Loucy (cell line): ENCODE measurements around the gene MACROD2.

Experiments
- H2AFZ ChIP-seq: fragments of 200-600 bp; sonication (generic); 2 replicates; pipeline ENCODE4 v1.6.0; 2016; ENCODE audit warnings: antibody characterized with exemption, mild to moderate bottlenecking, low read length, moderate library complexity
- H3F3A ChIP-seq: fragments of 200-600 bp; 2 replicates; pipeline ENCODE4 v1.6.0; 2016; ENCODE audit warnings: antibody characterized with exemption, low read depth, mild to moderate bottlenecking
- H3K27me3 ChIP-seq: fragments of 200-600 bp; sonication (generic); 2 replicates; pipeline ENCODE4 v1.6.1; 2014; ENCODE audit warnings: low read length, mild to moderate bottlenecking; ENCODE audit not compliant: insufficient read depth, poor library complexity, severe bottlenecking
- H3K36me3 ChIP-seq: fragments of 200-600 bp; sonication (generic); 2 replicates; pipeline ENCODE4 v1.6.1; 2016; ENCODE audit warnings: low read length; ENCODE audit not compliant: insufficient read depth
- H3K4me1 ChIP-seq: fragments of 200-600 bp; sonication (generic); 2 replicates; pipeline ENCODE4 v1.5.1; 2014; ENCODE audit warnings: low read length, mild to moderate bottlenecking; ENCODE audit not compliant: insufficient read depth, poor library complexity, severe bottlenecking
- H3K4me2 ChIP-seq: fragments of 200-600 bp; sonication (generic); 2 replicates; pipeline ENCODE4 v1.6.0; 2014; ENCODE audit warnings: antibody characterized with exemption, low read length, low read depth, mild to moderate bottlenecking; ENCODE audit not compliant: poor library complexity, severe bottlenecking
- H3K4me3 ChIP-seq: fragments of 200-600 bp; sonication (generic); 2 replicates; pipeline ENCODE4 v1.5.1; 2014; ENCODE audit warnings: low read length, mild to moderate bottlenecking, mixed read lengths; ENCODE audit not compliant: poor library complexity, severe bottlenecking
- H3K79me2 ChIP-seq: fragments of 200-600 bp; sonication (generic); 2 replicates; pipeline ENCODE4 v1.6.1; 2014; ENCODE audit warnings: low read length; ENCODE audit not compliant: insufficient read depth
- H3K9ac ChIP-seq: fragments of 200-600 bp; sonication (generic); 2 replicates; pipeline ENCODE4 v1.6.0; 2014; ENCODE audit warnings: mild to moderate bottlenecking, low read depth, low read length, moderate library complexity; ENCODE audit not compliant: poor library complexity, severe bottlenecking
- H3K9me2 ChIP-seq: fragments of 200-600 bp; sonication (generic); replicated peaks from 2 replicates; pipeline ENCODE4 v1.6.1; 2016; ENCODE audit warnings: low read depth, low read length, mixed read lengths
- H3K9me3 ChIP-seq: fragments of 200-600 bp; sonication (generic); 2 replicates; pipeline ENCODE4 v1.6.1; 2014; ENCODE audit warnings: mild to moderate bottlenecking, antibody characterized with exemption, low read length, low read depth; ENCODE audit not compliant: insufficient read depth
- H4K20me1 ChIP-seq: fragments of 200-600 bp; sonication (generic); 2 replicates; pipeline ENCODE4 v1.6.0; 2014; ENCODE audit warnings: antibody characterized with exemption, low read length, mild to moderate bottlenecking; ENCODE audit not compliant: insufficient read depth, poor library complexity, severe bottlenecking
- EZH2phosphoT487 ChIP-seq: fragments of 200-600 bp; IDR thresholded peaks from 2 replicates; pipeline ENCODE4 v1.6.1; 2018; ENCODE audit warnings: antibody characterized with exemption, mild to moderate bottlenecking, moderate library complexity, borderline replicate concordance
- TF ChIP-seq, protein P1 (sequence below): fragments of 200-600 bp; sonication (generic); conservative IDR thresholded peaks from 2 replicates; pipeline ENCODE4 v1.5.1; 2014; ENCODE audit warnings: mild to moderate bottlenecking, antibody characterized with exemption, low read length

Gene MACROD2

DNA sequence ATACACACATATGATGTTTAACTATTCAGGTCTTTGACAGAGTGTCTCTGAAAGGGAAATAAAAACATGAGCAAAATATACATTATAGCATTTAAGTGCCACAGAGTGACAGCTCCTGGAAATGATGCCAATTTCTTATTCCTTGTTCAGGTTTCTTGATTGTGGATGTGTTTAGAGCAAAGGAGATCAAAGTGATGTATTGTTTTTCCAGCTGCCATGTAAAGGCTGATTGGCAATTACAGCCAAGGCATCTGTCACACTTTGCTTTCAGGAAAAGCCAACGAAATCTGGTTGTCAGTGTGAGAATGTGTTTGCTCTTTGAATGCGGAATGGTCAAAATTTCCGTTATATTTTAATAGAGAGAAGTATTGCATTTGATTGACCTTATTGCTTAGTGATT is 689.9 kb downstream of the MACROD2 start:
- no peak overlapping the region for H3K4me2 ChIP-seq
- no peaks in the 10 kb centered on the region for H3K9me2 ChIP-seq
- H3K27me3 ChIP-seq, result no peaks in the 10 kb centered on the region
- no peaks in the 10 kb centered on the region for H4K20me1 ChIP-seq
- no peaks in the 10 kb centered on the region for H3K4me1 ChIP-seq
- no peaks in the 10 kb centered on the region for H3F3A ChIP-seq
- no peak overlapping the region for H2AFZ ChIP-seq
- 0 out of 2 replicates have a peak, but pooled peaks cover 5% of the 10 kb centered on the region for H3K9me3 ChIP-seq
- no peak overlapping the region for H3K4me3 ChIP-seq
- H3K36me3 ChIP-seq, result no peaks in the 10 kb centered on the region
- H3K79me2 ChIP-seq, result no peaks in the 10 kb centered on the region
- H3K9ac ChIP-seq, result no peak overlapping the region
- no peak for TF ChIP-seq EZH2phosphoT487
- TF ChIP-seq, protein P1, sequence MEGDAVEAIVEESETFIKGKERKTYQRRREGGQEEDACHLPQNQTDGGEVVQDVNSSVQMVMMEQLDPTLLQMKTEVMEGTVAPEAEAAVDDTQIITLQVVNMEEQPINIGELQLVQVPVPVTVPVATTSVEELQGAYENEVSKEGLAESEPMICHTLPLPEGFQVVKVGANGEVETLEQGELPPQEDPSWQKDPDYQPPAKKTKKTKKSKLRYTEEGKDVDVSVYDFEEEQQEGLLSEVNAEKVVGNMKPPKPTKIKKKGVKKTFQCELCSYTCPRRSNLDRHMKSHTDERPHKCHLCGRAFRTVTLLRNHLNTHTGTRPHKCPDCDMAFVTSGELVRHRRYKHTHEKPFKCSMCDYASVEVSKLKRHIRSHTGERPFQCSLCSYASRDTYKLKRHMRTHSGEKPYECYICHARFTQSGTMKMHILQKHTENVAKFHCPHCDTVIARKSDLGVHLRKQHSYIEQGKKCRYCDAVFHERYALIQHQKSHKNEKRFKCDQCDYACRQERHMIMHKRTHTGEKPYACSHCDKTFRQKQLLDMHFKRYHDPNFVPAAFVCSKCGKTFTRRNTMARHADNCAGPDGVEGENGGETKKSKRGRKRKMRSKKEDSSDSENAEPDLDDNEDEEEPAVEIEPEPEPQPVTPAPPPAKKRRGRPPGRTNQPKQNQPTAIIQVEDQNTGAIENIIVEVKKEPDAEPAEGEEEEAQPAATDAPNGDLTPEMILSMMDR, result no peak

DNA sequence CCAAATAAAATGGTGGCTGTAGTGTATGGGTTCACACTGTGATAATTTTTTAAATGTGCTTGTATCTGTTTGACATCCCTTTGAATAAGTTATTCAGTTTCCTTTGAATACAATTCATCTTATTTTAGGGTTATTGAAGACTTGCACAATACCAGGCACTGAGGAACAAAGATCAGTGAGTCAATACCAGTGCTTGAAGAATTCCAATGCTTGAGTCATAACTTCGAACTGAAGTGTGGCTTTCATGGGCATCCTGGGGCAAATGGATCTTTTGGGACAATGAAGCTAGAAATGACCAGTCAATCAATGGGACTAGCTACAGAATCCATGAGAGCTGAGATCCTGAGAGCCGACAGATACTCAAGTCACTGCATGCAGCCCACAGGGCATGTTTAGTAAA is 692.0 kb downstream of the MACROD2 start:
- TF ChIP-seq EZH2phosphoT487, result no peak
- TF ChIP-seq, protein P1, result no peak
- Histone ChIP-seq H3K79me2 (no peaks in the 10 kb centered on the region), H3F3A (no peaks in the 10 kb centered on the region), H4K20me1 (no peaks in the 10 kb centered on the region), H3K9me3 (0 out of 2 replicates have a peak, but pooled peaks cover 5% of the 10 kb centered on the region), H3K36me3 (no peaks in the 10 kb centered on the region), H3K9ac (no peak overlapping the region), H3K27me3 (no peaks in the 10 kb centered on the region), H3K4me3 (no peak overlapping the region), H3K9me2 (no peaks in the 10 kb centered on the region), H3K4me2 (no peak overlapping the region), H2AFZ (no peak overlapping the region), H3K4me1 (no peaks in the 10 kb centered on the region)

DNA sequence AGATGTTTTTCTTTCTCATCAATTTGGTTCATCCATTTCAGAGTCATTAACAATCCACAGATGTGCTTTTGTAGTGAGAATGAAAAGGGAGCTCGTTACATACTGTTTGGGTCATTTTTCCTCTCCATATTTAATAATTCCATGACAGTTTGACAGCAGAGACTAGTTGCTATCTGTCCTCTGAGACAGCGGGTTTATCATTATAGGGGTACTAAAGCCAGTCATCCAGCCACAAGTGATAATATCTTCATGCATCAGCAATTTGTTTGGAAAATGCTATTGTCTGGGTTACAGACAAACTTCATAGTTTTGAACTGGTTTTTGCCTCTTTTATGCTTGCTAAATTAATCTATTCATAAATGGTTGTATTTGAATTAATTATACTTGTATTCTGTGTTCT is 692.7 kb downstream of the MACROD2 start:
- H4K20me1 ChIP-seq, result no peaks in the 10 kb centered on the region
- no peaks in the 10 kb centered on the region for H3K9me2 ChIP-seq
- no peaks in the 10 kb centered on the region for H3K4me1 ChIP-seq
- no peaks in the 10 kb centered on the region for H3K27me3 ChIP-seq
- H3K9me3 ChIP-seq, result 0 out of 2 replicates have a peak, but pooled peaks cover 5% of the 10 kb centered on the region
- H3K4me3 ChIP-seq, result no peak overlapping the region
- no peaks in the 10 kb centered on the region for H3K36me3 ChIP-seq
- H3K79me2 ChIP-seq, result no peaks in the 10 kb centered on the region
- TF ChIP-seq, protein P1, result no peak
- no peak for TF ChIP-seq EZH2phosphoT487
- no peak overlapping the region for H3K4me2 ChIP-seq
- H3F3A ChIP-seq, result no peaks in the 10 kb centered on the region
- H2AFZ ChIP-seq, result no peak overlapping the region
- H3K9ac ChIP-seq, result no peak overlapping the region
